Measurements from ENCODE around the gene LDHA. TPM values are rescaled to one million over a fixed set of nuclear protein-coding genes. Genes with fewer than 3 reads are reported as not detected.

Gene LDHA
- total RNA-seq, 4 donors from 2014 or later, result 354 to 1,010 (median 500) TPM

- TF ChIP-seq CTCF (IDR thresholded peaks at IDR 0.05 in 4 of 5, conservative IDR thresholded peaks at IDR 0.05 in 1 of 5) (no peak), POLR2A (IDR thresholded peaks at IDR 0.05) (no peak)
- Histone ChIP-seq H3K4me1 (no peaks in the 10 kb centered on the region), H3K4me3 (no peak overlapping the region), H3K27ac (no peak overlapping the region), H3K36me3 (peaks cover 7 to 48% of the 10 kb centered on the region in 2 donors), H3K27me3 (no peaks in the 10 kb centered on the region), H3K9me3 (no peaks in the 10 kb centered on the region)
- ATAC-seq, result peak in 1 of 2 donors; percentile 17
- intact Hi-C loops (cut with DNase I; ENCODE audit: low total_unique reads) (no loop called here), in situ Hi-C loops (cut with MboI; ENCODE audit: low sequenced_read_pairs in 4 of 4) (no loop called here)
- DNase-seq, result no peak
Observed at GRCh38 chr11:18408558-18409291, 14.4 kb downstream of the LDHA start.

- no peak for ATAC-seq
Observed at GRCh38 chr11:18416459-18416858, 22.1 kb downstream of the LDHA start.

GRCh38 chr11:18419040-18419439 is 24.7 kb downstream of the LDHA start:
- no peaks in the 10 kb centered on the region for H3K36me3 ChIP-seq

More at GRCh38 chr11:18416459-18416858, 22.1 kb downstream of the LDHA start:
- no peak overlapping the region for H3K27ac ChIP-seq
- in situ Hi-C loops (cut with MboI; ENCODE audit: low sequenced_read_pairs in 4 of 4), result no loop called here
- H3K36me3 ChIP-seq, result no peaks in the 10 kb centered on the region
- intact Hi-C loops (cut with DNase I; ENCODE audit: low total_unique reads), result no loop called here
- no peaks in the 10 kb centered on the region for H3K4me1 ChIP-seq
- H3K27me3 ChIP-seq, result no peaks in the 10 kb centered on the region
- TF ChIP-seq POLR2A (IDR thresholded peaks at IDR 0.05), result no peak
- TF ChIP-seq CTCF (IDR thresholded peaks at IDR 0.05 in 4 of 5, conservative IDR thresholded peaks at IDR 0.05 in 1 of 5), result no peak
- no peaks in the 10 kb centered on the region for H3K9me3 ChIP-seq
- no peak overlapping the region for H3K4me3 ChIP-seq
- no peak for DNase-seq

GRCh38 chr11:18420067-18420466 is 25.7 kb downstream of the LDHA start:
- H3K4me1 ChIP-seq, result no peaks in the 10 kb centered on the region
- no peak overlapping the region for H3K4me3 ChIP-seq
- no peak for DNase-seq
- intact Hi-C loops (cut with DNase I; ENCODE audit: low total_unique reads) (no loop called here), in situ Hi-C loops (cut with MboI; ENCODE audit: low sequenced_read_pairs in 4 of 4) (no loop called here)
- no peak for ATAC-seq
- TF ChIP-seq POLR2A (IDR thresholded peaks at IDR 0.05), result no peak
- no peak for TF ChIP-seq CTCF (IDR thresholded peaks at IDR 0.05 in 4 of 5, conservative IDR thresholded peaks at IDR 0.05 in 1 of 5)
- no peaks in the 10 kb centered on the region for H3K27me3 ChIP-seq
- H3K9me3 ChIP-seq, result no peaks in the 10 kb centered on the region
- H3K36me3 ChIP-seq, result no peaks in the 10 kb centered on the region
- H3K27ac ChIP-seq, result no peak overlapping the region

More at GRCh38 chr11:18419040-18419439, 24.7 kb downstream of the LDHA start:
- H3K4me3 ChIP-seq, result no peak overlapping the region
- H3K4me1 ChIP-seq, result no peaks in the 10 kb centered on the region
- no peak overlapping the region for H3K27ac ChIP-seq
- in situ Hi-C loops (cut with MboI; ENCODE audit: low sequenced_read_pairs in 4 of 4) (no loop called here), intact Hi-C loops (cut with DNase I; ENCODE audit: low total_unique reads) (no loop called here)
- DNase-seq, result no peak
- no peak for ATAC-seq
- H3K9me3 ChIP-seq, result no peaks in the 10 kb centered on the region
- no peaks in the 10 kb centered on the region for H3K27me3 ChIP-seq
- TF ChIP-seq CTCF (IDR thresholded peaks at IDR 0.05 in 4 of 5, conservative IDR thresholded peaks at IDR 0.05 in 1 of 5), result no peak
- TF ChIP-seq POLR2A (IDR thresholded peaks at IDR 0.05), result no peak
